ENCODE results near the gene FLT4. TPM values are rescaled to one million over a fixed set of nuclear protein-coding genes. Genes with fewer than 3 reads are reported as not detected.

The FLT4 gene
- total and polyA plus RNA-seq, 2 of the 13 experiments (the other 11 are each of a cell fraction or from before 2014, with no cell fraction given), result not detected

GRCh38 chr5:180555168-180555921 lies 94.1 kb downstream of the FLT4 start:
- no peak overlapping the region for H3K4me3 ChIP-seq (replicated peaks in 1 of 3; ENCODE audit: insufficient read depth in 1 of 3, low read depth in 2 of 3, low read length in 3 of 3)
- CTCF ChIA-PET (ENCODE audit: low intra/inter-chr PET ratio, low total read pairs), result no interaction called here
- peaks cover 9 to 55% of the 10 kb centered on the region in 2 experiments for H3K36me3 ChIP-seq (replicated peaks in 1 of 2; ENCODE audit: control insufficient read depth in 1 of 2, insufficient read depth in 2 of 2, low read length in 2 of 2)
- no peak overlapping the region for H3K9ac ChIP-seq (ENCODE audit: insufficient read depth, low read depth, low read length)
- no peak overlapping the region for H3K27ac ChIP-seq (ENCODE audit: extremely low read length, insufficient read depth, low read length)
- H3K4me1 ChIP-seq (ENCODE audit: insufficient read depth, low read length), result no peaks in the 10 kb centered on the region
- BruUV-seq (replicated peaks), result no TSS peak
- H2AFZ ChIP-seq (ENCODE audit: low read length), result no peak overlapping the region
- no peaks in the 10 kb centered on the region for H3K9me3 ChIP-seq (ENCODE audit: low read length)
- in situ Hi-C loops (cut with HindIII; ENCODE audit: extremely low pct_ligation_motif_present, low pct_unique_long_range_greater_than_20kb), result no loop called here
- peaks cover 5% of the 10 kb centered on the region for H3K79me2 ChIP-seq (ENCODE audit: insufficient read depth, low read length)
- 94% methylated on average over 7 of the region's 7 CpGs for WGBS (ENCODE audit: low lambda C conversion rate)
- DNase-seq (ENCODE audit: low spot score) (no peak), ATAC-seq (no peak), FAIRE-seq (no peak)
- no peaks in the 10 kb centered on the region for H3K27me3 ChIP-seq (ENCODE audit: control insufficient read depth in 1 of 2, insufficient read depth in 2 of 2, low read length in 2 of 2)
- H4K20me1 ChIP-seq (ENCODE audit: insufficient read depth, low read length), result no peaks in the 10 kb centered on the region
- POLR2A ChIA-PET, result no interaction called here
- intact Hi-C loops (cut with micrococcal nuclease; ENCODE audit: unreplicated experiment), result no loop called here
- H3K4me2 ChIP-seq (ENCODE audit: low read depth, low read length), result no peak overlapping the region
- no peak for TF ChIP-seq MBD4 (IDR thresholded peaks at IDR 0.05; ENCODE audit: borderline replicate concordance, low read length)
- no peak for TF ChIP-seq DZIP1 (CRISPR knock-in tag; IDR thresholded peaks at IDR 0.05)
- TF ChIP-seq ZNF501 (CRISPR knock-in tag; IDR thresholded peaks at IDR 0.05), result no peak
- TF ChIP-seq HDAC2 (CRISPR knock-in tag; IDR thresholded peaks at IDR 0.05), result no peak
- TF ChIP-seq AKAP8 (CRISPR knock-in tag; IDR thresholded peaks at IDR 0.05), result no peak
- no peak for TF ChIP-seq BRCA1 (CRISPR knock-in tag; IDR thresholded peaks at IDR 0.05)
- TF ChIP-seq ZNF547 (CRISPR knock-in tag; IDR thresholded peaks at IDR 0.05), result no peak
- no peak for TF ChIP-seq ZNF317 (CRISPR knock-in tag; IDR thresholded peaks at IDR 0.05)
- TF ChIP-seq KMT2A (CRISPR knock-in tag; IDR thresholded peaks at IDR 0.05), result no peak
- TF ChIP-seq MED13 (CRISPR knock-in tag; IDR thresholded peaks at IDR 0.05), result no peak
- TF ChIP-seq ZNF446 (CRISPR knock-in tag; IDR thresholded peaks at IDR 0.05), result no peak
- TF ChIP-seq, protein P1, sequence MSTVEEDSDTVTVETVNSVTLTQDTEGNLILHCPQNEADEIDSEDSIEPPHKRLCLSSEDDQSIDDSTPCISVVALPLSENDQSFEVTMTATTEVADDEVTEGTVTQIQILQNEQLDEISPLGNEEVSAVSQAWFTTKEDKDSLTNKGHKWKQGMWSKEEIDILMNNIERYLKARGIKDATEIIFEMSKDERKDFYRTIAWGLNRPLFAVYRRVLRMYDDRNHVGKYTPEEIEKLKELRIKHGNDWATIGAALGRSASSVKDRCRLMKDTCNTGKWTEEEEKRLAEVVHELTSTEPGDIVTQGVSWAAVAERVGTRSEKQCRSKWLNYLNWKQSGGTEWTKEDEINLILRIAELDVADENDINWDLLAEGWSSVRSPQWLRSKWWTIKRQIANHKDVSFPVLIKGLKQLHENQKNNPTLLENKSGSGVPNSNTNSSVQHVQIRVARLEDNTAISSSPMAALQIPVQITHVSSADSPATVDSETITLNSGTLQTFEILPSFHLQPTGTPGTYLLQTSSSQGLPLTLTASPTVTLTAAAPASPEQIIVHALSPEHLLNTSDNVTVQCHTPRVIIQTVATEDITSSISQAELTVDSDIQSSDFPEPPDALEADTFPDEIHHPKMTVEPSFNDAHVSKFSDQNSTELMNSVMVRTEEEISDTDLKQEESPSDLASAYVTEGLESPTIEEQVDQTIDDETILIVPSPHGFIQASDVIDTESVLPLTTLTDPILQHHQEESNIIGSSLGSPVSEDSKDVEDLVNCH (CRISPR knock-in tag; IDR thresholded peaks at IDR 0.05), result no peak
- no peak for TF ChIP-seq RXRA (CRISPR knock-in tag; IDR thresholded peaks at IDR 0.05)
- TF ChIP-seq ZNF570 (CRISPR knock-in tag; IDR thresholded peaks at IDR 0.05; ENCODE audit: borderline replicate concordance), result no peak
- TF ChIP-seq ZNF687 (CRISPR knock-in tag; IDR thresholded peaks at IDR 0.05), result no peak
